Measurements from ENCODE around the gene HOXD9. TPM values are rescaled to one million over a fixed set of nuclear protein-coding genes. Genes with fewer than 3 reads are reported as not detected.

The HOXD9 gene
- total RNA-seq, 1 experiment from 2014 or later, result not detected

GRCh38 chr2:176085861-176086771 lies 36.4 kb upstream of the HOXD9 start:
- Histone ChIP-seq H2AK5ac (ENCODE audit: insufficient read length, low read length) (no peak overlapping the region), H2BK120ac (ENCODE audit: low read depth, low read length, poor library complexity, severe bottlenecking) (no peak overlapping the region), H2BK12ac (ENCODE audit: insufficient read length, low read depth, low read length) (no peak overlapping the region), H3K9me3 (ENCODE audit: control insufficient read depth, low read depth, low read length) (no peaks in the 10 kb centered on the region), H3K18ac (ENCODE audit: insufficient read length, low read depth, low read length) (no peak overlapping the region), H2BK20ac (ENCODE audit: low read depth, low read length, poor library complexity, severe bottlenecking) (no peak overlapping the region), H2BK15ac (ENCODE audit: low read depth, low read length) (no peak overlapping the region), H2AFZ (ENCODE audit: low read length) (no peak overlapping the region), H3K23ac (ENCODE audit: insufficient read length, low read depth, low read length) (no peak overlapping the region), H3K4me2 (ENCODE audit: insufficient read depth, insufficient read length, low read length) (peak overlapping the region; percentile 36), H4K20me1 (ENCODE audit: control insufficient read depth, insufficient read depth, insufficient read length) (no peaks in the 10 kb centered on the region), H3T11ph (ENCODE audit: low read length) (no peak overlapping the region), H3K79me2 (ENCODE audit: insufficient read depth, low read length) (no peaks in the 10 kb centered on the region), H4K91ac (ENCODE audit: insufficient read length, low read depth, low read length) (no peak overlapping the region), H3K4ac (ENCODE audit: low read depth, low read length) (no peak overlapping the region), H3K56ac (ENCODE audit: insufficient read length, low read depth, low read length) (no peak overlapping the region), H3K27ac (ENCODE audit: insufficient read length, low read depth, low read length) (no peak overlapping the region), H3K79me1 (ENCODE audit: insufficient read depth, low read depth, low read length, poor library complexity, severe bottlenecking) (no peaks in the 10 kb centered on the region), H2BK5ac (ENCODE audit: insufficient read length, low read length) (no peak overlapping the region), H3K9ac (ENCODE audit: extremely low read depth, insufficient read length, low read length) (no peak overlapping the region), H4K8ac (replicated peaks; ENCODE audit: insufficient read length, low read depth, low read length) (no peak overlapping the region), H3K4me1 (ENCODE audit: insufficient read depth, low read length) (no peaks in the 10 kb centered on the region), H4K5ac (ENCODE audit: insufficient read length, low read depth, low read length) (no peak overlapping the region), H3K23me2 (ENCODE audit: insufficient read length, low read depth, low read length, poor library complexity, severe bottlenecking) (no peaks in the 10 kb centered on the region), H3K27me3 (ENCODE audit: insufficient read depth, low read length) (peaks cover 100% of the 10 kb centered on the region), H3K14ac (ENCODE audit: insufficient read depth, low read length) (no peak overlapping the region)
- Mint-ChIP-seq H3K4me3 (peak overlapping the region in 1 of 2 experiments; percentile 68; a peak in 2 of 5 replicates), H3K9me3 (peaks cover 7 to 15% of the 10 kb centered on the region in 2 experiments), H3K27ac (no peak overlapping the region), H3K4me1 (peaks cover 14 to 33% of the 10 kb centered on the region in 2 experiments), H3K36me3 (ENCODE audit: insufficient read depth in 1 of 3, low read depth in 3 of 3) (no peaks in the 10 kb centered on the region), H3K27me3 (ENCODE audit: low read depth) (peaks cover 100% of the 10 kb centered on the region)
- DNase-seq, result peak; percentile 74
- TF ChIP-seq, protein P1, sequence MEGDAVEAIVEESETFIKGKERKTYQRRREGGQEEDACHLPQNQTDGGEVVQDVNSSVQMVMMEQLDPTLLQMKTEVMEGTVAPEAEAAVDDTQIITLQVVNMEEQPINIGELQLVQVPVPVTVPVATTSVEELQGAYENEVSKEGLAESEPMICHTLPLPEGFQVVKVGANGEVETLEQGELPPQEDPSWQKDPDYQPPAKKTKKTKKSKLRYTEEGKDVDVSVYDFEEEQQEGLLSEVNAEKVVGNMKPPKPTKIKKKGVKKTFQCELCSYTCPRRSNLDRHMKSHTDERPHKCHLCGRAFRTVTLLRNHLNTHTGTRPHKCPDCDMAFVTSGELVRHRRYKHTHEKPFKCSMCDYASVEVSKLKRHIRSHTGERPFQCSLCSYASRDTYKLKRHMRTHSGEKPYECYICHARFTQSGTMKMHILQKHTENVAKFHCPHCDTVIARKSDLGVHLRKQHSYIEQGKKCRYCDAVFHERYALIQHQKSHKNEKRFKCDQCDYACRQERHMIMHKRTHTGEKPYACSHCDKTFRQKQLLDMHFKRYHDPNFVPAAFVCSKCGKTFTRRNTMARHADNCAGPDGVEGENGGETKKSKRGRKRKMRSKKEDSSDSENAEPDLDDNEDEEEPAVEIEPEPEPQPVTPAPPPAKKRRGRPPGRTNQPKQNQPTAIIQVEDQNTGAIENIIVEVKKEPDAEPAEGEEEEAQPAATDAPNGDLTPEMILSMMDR (conservative IDR thresholded peaks at IDR 0.05), result peak; percentile 74
- WGBS (ENCODE audit: extremely low coverage, insufficient read length, low lambda C conversion rate), result no CpG with 5 or more reads among the region's 46 CpGs

Data from H9 (cell line).